Fibroblast of skin of abdomen (primary cell): ENCODE measurements around the gene IL1F10. TPM values are rescaled to one million over a fixed set of nuclear protein-coding genes. Genes with fewer than 3 reads are reported as not detected.

Experiments
- DNase-seq: peaks from one replicate; pipeline ENCODE4 v3.0.0-alpha.2; 2013
- polyA plus RNA-seq, 2 experiments: library from polyadenylated mRNA; unstranded; fragments of 120-200 nt; gene quantifications; one replicate each; pipeline ENCODE4 v1.2.1, GENCODE V29; 2013; ENCODE audit not compliant: insufficient read length in 2 of 2

IL1F10 gene, protein sequence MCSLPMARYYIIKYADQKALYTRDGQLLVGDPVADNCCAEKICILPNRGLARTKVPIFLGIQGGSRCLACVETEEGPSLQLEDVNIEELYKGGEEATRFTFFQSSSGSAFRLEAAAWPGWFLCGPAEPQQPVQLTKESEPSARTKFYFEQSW
- not detected for polyA plus RNA-seq (2013, experiment 1 of 2; ENCODE audit: insufficient read length)
- polyA plus RNA-seq (2013, experiment 2 of 2; ENCODE audit: insufficient read length): not detected

DNA sequence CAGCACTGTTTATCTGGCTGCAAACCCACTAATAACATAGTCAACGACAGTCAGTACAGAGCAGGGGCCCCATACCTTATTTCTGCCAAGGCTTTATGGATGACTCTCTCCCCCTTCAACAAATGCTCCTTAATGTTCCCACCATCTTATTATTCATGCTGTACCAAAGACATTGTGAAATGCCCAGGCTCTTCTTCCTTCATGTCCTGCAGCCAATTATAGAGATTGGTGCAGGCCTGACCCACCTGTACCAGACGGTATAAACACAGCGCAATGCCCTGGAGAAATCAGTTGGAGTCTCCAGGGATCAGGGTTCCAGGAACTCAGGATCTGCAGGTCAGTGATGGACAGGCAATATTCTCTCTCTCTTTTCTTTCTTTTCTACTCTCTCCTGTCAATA lies at the start of gene IL1F10:
TSS of gene IL1F10 (plus strand) at position 290 of the 400 bp plus-strand sequence. CDS start 4,769 bp downstream, outside the sequence.
- no peak for DNase-seq

DNA sequence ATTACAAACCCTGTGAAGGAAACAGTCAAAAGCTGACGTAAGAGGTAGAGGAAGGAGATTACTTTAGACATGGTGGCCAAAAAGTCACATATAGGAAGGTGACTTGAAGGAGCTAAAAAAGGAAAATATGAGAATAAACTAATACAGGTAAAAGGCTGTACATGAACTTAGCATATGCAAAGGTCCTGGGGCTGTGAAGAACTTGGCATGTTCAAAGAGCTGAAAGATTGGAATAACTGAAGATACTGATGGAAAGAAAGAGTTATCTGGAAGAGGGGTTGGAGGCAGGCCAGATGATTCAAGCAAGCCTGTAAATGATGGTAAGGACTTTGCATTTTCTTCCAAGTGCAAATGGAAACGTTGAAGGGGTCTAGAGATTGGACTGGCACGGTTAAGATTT lies 49.3 kb upstream of the IL1F10 start:
- DNase-seq: no peak

DNA sequence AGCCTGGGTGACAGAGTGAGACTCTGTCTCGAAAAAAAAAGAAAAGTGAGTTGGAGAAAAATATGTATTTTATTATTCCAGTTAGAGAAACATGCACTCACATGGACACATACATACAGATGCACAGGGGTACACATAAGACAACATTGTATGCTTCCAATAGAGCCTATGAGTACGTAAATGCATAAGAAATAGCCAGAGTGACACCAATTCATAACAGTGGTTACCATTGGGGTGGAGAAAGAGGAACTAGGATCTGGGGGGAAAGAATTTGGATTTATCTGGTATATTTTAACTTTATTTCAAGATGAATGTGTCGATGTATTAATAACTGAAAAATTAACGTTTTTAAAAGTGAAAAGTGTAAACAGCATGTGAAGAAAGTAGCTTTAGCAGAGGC lies 46.5 kb upstream of the IL1F10 start:
- DNase-seq: no peak

DNA sequence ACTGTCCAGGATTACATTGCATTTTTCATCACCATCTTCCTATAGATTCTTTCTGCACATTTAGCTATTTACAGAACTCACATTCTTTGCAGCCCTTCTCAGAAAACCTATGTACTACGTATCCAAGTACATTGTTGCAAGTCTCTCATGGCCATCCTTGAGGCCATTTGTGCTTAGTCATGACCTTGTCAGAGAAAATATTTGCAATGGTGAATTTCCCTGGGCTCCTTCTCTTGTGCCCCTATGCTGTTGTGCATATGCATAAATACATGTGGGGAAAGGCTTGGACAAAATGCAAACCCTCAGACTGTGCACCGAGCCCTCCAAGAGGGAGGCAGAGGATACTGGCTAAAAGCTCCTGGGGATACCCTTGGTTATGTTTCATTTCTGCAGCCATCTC lies 43.0 kb upstream of the IL1F10 start:
- DNase-seq: no peak

DNA sequence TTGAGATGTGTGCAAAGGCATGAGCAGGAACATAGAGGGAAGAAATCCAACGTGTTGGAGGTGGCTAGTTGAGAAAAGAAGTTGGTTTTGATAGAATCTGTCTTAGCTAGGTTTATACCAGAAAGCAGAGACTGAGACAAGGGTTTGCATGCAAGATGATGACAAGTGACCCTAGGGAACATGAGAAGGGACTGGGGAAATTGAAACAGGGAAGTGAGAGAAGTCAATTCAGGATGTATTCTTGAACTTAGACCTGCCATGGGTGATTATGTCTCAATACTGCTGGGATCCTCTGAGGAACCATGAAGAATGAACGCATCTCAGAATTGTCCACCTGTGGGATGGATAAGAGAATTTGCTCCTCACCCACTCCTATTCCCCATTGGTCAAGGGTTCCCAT lies 42.0 kb upstream of the IL1F10 start:
- DNase-seq: no peak

DNA sequence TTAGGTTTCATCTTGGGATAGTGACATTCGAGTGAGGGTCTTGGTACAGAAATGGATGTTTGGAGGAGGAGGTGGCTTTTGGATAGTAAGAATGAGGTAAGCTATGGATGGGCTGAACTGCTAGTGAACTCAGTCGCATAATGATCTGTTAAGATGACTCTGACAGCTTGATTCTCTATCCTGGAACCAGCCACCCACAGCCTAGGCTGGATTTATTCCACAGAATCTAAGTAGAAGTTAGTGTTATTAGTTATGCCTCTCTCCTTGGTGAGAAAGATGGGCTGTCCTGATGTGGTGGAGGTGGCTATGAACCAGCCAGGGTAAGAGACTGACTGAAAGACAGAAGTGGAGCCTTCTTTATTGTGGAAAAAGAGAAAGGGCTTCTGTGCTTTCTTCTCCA lies 40.1 kb upstream of the IL1F10 start:
- no peak for DNase-seq

DNA sequence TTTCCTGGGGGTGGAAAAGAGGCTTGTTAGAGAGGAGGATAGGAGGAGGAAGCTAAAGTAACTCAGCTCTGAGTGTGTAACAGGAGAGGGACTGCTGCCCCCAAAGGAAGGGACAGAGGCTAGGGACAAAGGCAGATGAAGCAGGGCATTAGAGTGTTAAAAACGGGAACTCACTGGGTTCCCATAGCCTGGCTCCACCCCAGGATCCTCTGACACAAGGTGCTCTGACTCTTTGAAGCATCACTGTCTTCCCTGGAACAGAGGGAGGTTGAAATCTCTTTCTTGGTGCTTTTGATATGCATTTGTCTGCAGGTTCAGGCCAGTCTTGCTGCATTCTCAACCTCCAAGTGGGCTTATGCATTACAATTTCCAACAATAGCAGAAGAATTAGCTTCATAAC lies 39.7 kb upstream of the IL1F10 start:
- DNase-seq: no peak

DNA sequence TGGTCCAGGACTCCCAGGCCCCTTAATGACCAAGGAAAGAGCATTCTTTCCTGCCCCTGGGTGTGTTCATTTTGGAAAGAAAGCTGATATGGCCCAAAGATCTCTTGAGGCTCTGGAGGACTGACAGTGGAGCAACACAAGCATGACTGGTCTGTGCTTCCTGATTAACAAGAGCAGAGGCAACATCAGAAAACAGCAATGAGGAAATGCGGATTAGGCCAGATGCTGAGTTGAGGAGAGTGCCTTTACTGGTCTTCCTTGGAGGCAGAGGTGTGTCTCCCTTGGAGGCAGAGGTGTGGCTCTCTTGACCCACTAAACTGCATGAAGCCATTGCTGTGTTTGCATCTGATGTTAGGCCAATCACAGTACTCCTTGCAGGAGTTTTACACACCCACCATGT lies 35.0 kb upstream of the IL1F10 start:
- DNase-seq: no peak

DNA sequence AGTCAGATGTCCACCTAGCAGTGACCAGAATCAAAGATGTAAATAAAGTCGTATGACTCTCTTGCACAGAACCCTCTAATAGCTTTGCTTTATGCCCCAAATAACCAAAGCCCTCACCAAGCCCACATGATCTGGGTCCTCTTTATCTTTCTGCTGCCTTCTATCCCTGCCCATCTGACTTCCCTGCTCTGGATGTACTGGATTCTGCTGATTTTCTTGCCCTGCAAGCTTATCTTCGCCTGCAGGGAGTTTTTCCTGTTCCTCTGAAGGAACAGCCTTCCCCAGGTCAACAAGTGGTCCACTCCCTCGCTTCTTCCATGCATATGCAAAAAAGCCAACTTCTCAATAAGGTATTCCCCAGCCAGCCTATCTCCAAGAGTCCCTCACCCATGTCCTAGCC lies 33.8 kb upstream of the IL1F10 start:
- no peak for DNase-seq

DNA sequence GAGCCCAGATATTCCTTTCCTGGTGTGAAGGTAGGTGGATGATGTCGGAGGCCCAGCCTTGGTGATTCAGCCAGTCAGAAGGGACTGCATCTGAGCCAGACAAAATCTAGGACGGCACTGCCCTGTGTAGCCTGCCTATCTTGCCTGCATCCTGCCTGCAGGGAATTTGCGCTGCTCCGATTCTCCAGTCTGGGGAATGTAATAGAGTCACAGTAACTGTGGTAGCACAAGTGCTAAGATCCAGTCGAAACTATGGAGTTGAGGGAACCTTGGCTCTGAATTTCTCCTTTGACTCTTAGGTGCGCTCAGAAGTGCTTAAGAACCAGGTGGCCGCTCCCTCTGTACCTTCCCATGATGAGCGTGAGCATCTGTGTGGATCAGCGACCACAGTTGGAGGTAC lies 31.0 kb upstream of the IL1F10 start:
- no peak for DNase-seq

DNA sequence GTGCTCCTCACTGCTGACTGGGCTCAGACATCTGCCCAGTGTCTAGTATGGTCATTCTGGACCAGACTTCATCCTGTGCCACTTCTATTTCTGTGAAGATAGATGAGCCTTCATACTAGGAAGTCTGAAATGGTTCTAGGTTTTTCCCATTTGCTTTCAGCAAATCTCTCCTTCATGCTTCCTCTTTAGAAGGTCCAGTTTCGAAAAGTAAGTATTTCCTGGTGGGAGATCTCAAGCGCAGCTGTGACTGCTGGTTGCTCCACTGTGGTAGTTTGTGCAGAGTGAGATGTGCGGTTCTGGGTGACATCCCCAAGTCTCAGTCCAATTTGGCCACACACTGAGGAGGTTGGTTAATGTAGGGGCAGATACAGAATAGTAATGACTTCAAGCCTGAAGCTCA lies 29.5 kb upstream of the IL1F10 start:
- DNase-seq: no peak

DNA sequence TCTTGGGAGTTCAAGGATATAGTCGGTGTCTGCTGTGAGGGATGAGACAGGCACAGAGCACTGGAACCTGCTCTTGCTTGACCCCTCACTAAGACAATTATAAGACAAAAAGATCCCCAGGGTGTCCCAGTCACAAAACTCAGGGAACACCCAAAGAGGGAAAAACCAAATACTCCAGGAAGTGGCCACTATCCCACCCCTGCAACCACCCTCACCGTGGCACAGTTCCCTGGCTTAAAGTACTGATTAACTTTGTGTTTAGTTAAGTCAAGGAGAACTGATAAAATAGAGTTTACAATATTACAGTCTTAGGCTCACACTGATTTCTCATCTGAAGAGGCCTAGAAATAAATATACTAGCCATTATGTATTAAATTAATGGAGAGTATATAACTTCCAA lies 28.6 kb upstream of the IL1F10 start:
- DNase-seq: no peak

DNA sequence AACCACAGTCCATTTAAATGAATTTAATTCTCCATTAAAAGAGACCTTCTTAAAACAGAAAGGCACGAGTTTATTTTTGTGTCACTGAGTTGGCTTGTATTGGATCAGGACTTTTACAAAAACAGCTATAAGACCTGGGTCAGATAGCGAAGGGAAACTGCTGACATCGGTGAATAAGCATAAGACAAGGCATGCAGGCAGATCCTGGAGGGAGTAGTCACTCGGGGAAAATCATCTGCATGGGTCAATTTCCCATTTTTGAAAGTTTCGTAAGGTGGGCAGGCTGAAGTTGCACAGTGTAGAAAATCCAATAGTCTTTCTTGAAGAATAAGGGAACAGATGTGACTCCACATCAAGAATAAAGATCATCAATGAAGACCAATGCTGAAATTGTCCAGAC lies 28.1 kb upstream of the IL1F10 start:
- no peak for DNase-seq

DNA sequence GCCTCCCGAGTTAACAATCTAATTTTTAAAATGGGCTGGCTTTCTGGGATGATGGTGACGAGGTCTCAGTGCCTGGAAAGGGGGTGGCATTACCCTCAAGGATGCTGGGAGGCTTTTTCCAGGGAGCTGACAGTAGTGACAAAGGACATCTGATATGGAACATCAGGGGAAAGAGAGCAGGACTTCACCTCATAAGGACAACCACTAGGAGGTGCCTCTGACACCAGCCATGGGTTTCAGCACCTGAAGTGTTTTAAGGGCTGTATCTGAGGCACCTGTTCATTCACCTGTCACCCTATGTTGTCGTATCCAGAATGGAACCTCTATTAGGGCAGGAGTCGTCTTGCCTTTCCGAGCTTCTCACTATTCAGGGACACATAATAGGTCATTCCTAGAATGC lies 25.9 kb upstream of the IL1F10 start:
- no peak for DNase-seq

DNA sequence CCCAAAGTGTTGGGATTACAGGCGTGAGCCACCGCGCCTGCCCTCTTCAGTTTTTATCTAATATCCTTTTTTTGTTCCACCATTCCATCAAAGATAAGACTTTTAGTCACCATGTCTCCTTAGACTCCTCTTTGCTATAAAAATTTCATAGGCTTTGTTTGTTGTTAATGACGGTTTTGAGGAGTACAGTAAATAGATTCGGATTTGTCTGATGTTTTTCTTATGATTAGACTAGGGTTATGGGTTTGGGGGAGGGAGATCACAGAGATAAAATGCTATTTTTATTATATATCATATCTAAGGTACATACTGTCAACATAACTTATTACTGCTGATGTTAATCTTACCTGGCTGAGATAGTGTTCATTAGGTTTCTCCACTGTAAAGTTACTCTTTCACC lies 21.3 kb upstream of the IL1F10 start:
- no peak for DNase-seq

DNA sequence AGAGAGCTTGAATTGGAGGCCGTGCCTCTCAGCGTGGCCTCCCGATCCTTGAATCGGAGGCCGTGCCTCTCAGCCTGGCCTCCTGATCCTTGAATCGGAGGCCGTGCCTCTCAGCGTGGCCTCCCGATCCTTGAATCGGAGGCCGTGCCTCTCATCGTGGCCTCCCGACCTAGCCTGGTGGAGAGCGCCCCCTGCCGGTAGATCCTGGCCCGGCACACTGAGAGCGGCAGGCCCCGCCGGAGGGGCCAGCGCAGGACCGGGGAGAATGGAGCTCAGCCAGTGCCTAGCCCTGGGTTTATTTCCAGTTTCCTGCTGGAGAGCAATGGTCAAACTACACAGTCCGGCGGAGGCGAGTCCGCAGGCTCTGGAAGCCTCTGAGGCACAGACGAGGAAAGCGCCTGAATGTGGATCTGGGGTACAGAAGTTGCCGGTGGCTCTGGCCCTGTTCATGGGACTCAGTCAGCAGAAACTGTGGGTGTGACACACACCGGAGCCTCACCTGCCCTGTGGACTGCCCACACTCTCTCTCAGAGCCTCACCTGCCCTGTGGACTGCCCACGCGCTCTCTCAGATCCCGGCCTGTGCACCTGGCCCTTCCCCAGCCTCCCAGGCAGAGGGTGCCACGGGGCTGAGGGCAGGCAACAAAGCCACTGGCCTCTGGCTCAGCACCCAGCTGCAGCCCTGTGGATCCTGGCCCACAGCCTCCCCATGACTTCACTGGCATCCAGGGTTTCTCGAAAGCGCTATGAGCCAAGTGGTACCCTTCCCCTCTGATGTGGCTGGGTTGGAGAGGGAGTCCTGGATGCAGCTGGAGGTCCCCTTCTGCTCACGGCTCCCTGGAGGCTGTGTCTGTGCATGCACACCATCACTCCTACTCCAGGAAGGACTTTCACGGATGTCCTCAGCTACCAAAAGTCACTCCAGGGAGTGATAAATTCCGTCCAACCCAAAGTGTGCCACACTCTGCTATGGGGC lies 16.6 kb upstream of the IL1F10 start:
- DNase-seq: no peak

DNA sequence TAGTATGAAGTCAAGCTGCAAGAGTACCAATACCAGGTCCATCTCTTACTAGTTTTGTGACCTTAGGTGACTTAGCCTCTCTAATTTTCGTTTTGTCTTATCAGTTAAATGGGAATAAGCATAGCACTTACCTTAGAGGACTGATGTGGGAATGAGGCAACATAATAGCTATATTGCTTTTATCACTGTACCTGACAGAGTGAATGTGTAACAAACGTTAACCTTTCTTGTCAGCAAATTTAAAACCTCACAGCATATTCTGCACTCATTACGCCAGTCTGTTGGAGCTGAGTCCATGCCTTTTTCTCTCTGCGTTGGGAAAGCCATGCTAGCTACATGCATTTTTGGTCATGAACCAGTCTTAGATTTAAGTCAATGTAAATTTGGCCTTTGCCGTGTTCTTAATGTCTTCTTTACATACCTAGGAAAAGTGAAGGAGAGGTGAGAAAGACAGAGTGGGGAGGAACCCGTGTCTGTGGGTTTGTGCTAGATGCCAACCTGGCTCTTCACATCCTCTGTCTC lies 15.3 kb upstream of the IL1F10 start, which contains the start of gene IL36B:
TSS of gene IL36B (minus strand) at position 472 of the 522 bp plus-strand sequence.
- no peak for DNase-seq

DNA sequence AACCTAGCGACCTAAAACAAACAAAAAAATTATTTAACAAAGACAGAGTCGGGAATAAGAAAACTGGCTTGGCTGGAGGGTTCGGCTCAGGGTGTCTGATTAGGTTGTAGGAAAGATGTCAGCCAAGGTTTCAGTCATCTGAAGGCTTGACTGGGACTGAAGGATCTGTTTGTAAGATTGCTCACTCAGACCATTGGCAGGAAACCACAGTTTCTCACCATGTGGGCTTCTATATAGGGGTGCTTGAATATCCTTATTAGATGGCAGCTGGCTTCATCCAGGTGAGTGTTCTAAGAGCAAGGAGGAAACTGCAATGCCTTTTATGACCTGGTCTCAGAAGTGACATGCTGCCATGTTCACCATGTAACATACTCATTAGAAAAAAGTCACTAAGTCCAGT lies 14.1 kb upstream of the IL1F10 start:
- DNase-seq: no peak

DNA sequence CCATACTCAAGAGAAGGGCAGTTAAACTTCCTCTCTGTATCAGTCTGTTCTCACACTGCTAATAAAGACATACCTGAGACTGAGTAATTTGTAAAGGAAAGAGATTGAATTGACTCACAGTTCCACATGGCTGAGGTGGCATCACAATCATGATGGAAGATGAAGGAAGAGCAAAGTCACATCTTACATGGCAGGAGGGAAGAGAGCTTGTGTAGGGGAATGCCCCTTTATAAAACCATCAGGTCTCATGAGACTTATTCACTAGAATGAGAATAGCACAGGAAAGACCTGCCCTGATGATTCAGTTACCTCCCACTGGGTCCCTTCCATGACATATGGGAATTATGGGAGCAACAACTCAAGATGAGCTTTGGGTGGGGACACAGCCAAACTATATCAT lies 13.7 kb upstream of the IL1F10 start:
- DNase-seq: no peak

DNA sequence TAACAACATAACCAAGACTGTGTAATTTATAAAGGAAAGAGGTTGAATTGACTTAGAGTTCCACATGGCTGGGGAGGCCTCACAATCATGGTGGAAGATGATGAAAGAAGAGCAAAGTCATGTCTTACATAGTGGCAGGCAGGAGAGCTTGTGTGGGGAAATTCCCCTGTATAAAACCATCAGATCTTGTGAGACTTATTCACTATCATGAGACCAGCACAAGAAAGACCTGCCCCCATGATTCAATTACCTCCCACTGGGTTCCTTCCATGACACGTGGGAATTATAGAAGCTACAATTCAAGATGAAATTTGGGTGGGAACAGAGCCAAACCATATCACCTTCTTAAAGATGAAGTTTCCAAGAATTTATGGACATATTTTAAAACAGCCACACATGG lies 11.2 kb upstream of the IL1F10 start:
- no peak for DNase-seq

DNA sequence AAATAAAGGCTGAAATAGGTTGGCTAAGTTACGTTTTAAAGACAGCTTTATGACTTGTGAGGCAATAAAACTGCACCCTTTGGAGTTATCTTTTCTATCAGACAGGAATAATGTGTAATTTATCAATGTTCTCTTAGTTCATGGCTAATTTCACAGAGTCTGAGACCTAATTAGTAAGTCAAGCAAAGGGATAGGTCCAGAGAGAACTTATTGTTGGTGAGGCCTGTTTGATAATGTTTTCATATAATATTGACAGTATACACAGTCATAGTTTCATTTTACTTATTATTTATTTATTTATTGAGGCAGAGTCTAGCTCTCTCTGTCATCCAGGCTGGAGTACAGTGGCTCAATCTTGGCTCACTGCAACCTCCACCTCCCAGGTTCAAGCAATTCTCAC lies 10.7 kb upstream of the IL1F10 start:
- no peak for DNase-seq

DNA sequence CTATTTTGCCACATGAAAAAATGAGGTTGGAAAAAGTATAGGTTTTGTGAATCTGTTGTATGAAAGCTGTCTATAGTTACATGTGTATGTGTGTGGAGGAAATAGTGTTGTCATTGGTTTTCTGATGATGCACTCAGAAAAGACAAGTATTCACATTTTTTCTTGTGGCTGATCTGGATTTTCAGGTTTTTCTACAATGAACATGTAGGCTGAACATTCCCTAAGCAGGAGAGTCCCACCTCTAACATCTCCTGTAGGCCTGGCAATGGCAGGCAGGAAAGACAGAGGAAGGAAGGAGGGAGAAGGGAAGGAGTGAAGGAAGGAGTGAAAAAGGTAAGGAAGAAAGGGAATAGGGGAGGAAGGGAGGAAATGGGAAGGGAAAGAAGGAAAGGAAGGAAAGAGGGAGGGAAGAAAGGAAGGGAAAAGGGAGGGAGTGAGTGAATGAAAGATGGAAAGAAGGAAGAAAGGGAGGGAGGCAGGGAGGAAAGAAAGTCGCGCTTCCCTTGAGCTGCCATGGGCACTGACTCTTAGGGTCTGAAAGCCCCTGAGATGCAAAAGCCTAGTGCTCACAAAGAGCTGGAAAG lies 9.3 kb upstream of the IL1F10 start:
- DNase-seq: no peak
